ENCODE measurements around the gene CLDN8. TPM values are rescaled to one million over a fixed set of nuclear protein-coding genes. Genes with fewer than 3 reads are reported as not detected.

CLDN8 gene
- total RNA-seq, 2 donors from 2014 or later: not detected

DNA sequence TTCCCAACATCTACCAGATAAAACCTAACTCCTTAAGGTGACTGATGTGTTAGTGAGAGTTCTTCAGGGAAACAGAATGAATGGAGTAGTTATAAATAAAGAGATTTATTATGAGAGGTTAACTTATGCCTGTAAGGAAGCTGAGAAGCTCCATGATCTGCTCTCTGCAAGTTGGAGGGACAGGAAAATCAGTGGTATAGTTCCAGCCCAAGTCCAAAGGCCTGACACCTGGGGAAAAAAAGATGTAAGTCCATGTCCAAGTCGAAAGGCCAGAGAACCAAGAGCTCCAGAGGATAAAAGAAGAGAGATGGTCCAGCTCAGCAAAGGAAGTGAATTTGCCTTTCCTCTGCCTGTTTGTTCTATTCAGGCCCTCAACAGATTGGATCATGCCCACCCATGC, 39.8 kb upstream of the CLDN8 start:
- no peak overlapping the region for H3K4me3 Mint-ChIP-seq
- TF ChIP-seq, protein P1, sequence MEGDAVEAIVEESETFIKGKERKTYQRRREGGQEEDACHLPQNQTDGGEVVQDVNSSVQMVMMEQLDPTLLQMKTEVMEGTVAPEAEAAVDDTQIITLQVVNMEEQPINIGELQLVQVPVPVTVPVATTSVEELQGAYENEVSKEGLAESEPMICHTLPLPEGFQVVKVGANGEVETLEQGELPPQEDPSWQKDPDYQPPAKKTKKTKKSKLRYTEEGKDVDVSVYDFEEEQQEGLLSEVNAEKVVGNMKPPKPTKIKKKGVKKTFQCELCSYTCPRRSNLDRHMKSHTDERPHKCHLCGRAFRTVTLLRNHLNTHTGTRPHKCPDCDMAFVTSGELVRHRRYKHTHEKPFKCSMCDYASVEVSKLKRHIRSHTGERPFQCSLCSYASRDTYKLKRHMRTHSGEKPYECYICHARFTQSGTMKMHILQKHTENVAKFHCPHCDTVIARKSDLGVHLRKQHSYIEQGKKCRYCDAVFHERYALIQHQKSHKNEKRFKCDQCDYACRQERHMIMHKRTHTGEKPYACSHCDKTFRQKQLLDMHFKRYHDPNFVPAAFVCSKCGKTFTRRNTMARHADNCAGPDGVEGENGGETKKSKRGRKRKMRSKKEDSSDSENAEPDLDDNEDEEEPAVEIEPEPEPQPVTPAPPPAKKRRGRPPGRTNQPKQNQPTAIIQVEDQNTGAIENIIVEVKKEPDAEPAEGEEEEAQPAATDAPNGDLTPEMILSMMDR (conservative IDR thresholded peaks at IDR 0.05): no peak
- H3K27me3 ChIP-seq (ENCODE audit: control insufficient read depth, insufficient read depth, low read length, poor library complexity, severe bottlenecking): no peaks in the 10 kb centered on the region
- DNase-seq: no peak
- H3K4me1 Mint-ChIP-seq: peaks cover 24% of the 10 kb centered on the region
- H3K9me3 Mint-ChIP-seq: no peaks in the 10 kb centered on the region
- H3K27ac Mint-ChIP-seq: no peak overlapping the region
- no peak overlapping the region for H3K4me3 ChIP-seq (ENCODE audit: low read length)
- no peak overlapping the region for H3K9ac ChIP-seq (ENCODE audit: extremely low read depth, low read length, poor library complexity, severe bottlenecking)
- H3K27ac ChIP-seq (ENCODE audit: low read depth, low read length): no peak overlapping the region
- WGBS, 2 experiments (ENCODE audit: insufficient coverage in 1 of 2, insufficient read length in 1 of 2): 97 to 100% methylated on average over 1 of the region's 1 CpG
- no peaks in the 10 kb centered on the region for H3K36me3 Mint-ChIP-seq (ENCODE audit: low read depth)
- peaks cover 2% of the 10 kb centered on the region for H3K4me1 ChIP-seq (ENCODE audit: control insufficient read depth, insufficient read depth, low read length)
- H3K9me3 ChIP-seq (ENCODE audit: control insufficient read depth, low read length): peaks cover 9% of the 10 kb centered on the region
- no peaks in the 10 kb centered on the region for H3K36me3 ChIP-seq (ENCODE audit: control insufficient read depth, insufficient read depth, low read length)
- no peaks in the 10 kb centered on the region for H3K27me3 Mint-ChIP-seq (ENCODE audit: insufficient read depth)

DNA sequence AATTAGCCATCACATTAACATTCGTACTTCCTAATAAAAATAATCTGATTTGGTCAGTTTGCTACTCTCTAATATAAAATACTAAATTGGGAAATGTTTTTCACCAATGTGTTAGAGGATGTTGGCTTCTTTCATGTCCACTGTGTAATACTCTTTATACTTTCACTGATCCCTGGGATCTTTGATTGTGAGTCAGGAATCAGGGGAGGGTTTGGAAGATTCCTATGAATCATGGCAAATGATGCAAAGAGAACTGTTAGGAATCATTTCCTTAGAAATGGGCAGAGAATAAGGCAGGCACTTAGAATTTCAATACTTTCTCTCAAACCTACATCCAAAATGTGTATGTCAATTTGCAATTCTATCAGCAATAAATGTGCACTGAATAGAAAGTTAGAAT, 35.9 kb upstream of the CLDN8 start:
- H3K4me1 ChIP-seq (ENCODE audit: control insufficient read depth, insufficient read depth, low read length): no peaks in the 10 kb centered on the region
- no peaks in the 10 kb centered on the region for H3K9me3 Mint-ChIP-seq
- H3K4me3 Mint-ChIP-seq: no peak overlapping the region
- peaks cover 9% of the 10 kb centered on the region for H3K9me3 ChIP-seq (ENCODE audit: control insufficient read depth, low read length)
- H3K4me1 Mint-ChIP-seq: peaks cover 8% of the 10 kb centered on the region
- H3K4me3 ChIP-seq (ENCODE audit: low read length): no peak overlapping the region
- H3K9ac ChIP-seq (ENCODE audit: extremely low read depth, low read length, poor library complexity, severe bottlenecking): no peak overlapping the region
- no peak overlapping the region for H3K27ac ChIP-seq (ENCODE audit: low read depth, low read length)
- no peaks in the 10 kb centered on the region for H3K36me3 ChIP-seq (ENCODE audit: control insufficient read depth, insufficient read depth, low read length)
- TF ChIP-seq, protein P1 (conservative IDR thresholded peaks at IDR 0.05): no peak
- no peak overlapping the region for H3K27ac Mint-ChIP-seq
- no peaks in the 10 kb centered on the region for H3K27me3 ChIP-seq (ENCODE audit: control insufficient read depth, insufficient read depth, low read length, poor library complexity, severe bottlenecking)
- no peaks in the 10 kb centered on the region for H3K27me3 Mint-ChIP-seq (ENCODE audit: insufficient read depth)
- WGBS, 2 experiments (ENCODE audit: insufficient coverage in 1 of 2, insufficient read length in 1 of 2): no CpG with 5 or more reads among the region's 1 CpG
- no peak for DNase-seq
- H3K36me3 Mint-ChIP-seq (ENCODE audit: low read depth): no peaks in the 10 kb centered on the region

DNA sequence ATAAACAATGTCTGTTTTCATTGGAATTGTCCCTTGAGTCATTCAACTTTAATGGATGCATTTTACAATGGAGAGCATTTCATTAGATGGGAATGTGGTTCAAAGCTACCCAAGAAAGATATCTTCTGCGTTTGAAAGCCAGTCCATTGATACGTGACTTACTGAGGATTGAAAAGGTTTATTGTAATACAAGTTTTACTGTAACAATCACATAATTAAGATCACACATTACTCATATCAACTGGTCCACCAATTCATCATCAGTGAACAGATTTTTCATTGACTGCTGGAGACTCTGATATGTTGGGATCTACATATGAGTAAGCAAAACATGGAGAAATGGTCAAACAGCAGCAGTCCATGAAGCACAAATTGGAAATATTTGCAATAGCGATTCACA, 34.0 kb upstream of the CLDN8 start:
- Histone ChIP-seq H3K4me3 (ENCODE audit: low read length) (no peak overlapping the region), H3K9ac (ENCODE audit: extremely low read depth, low read length, poor library complexity, severe bottlenecking) (no peak overlapping the region), H3K36me3 (ENCODE audit: control insufficient read depth, insufficient read depth, low read length) (no peaks in the 10 kb centered on the region), H3K9me3 (ENCODE audit: control insufficient read depth, low read length) (peaks cover 9% of the 10 kb centered on the region), H3K4me1 (ENCODE audit: control insufficient read depth, insufficient read depth, low read length) (no peaks in the 10 kb centered on the region), H3K27ac (ENCODE audit: low read depth, low read length) (no peak overlapping the region), H3K27me3 (ENCODE audit: control insufficient read depth, insufficient read depth, low read length, poor library complexity, severe bottlenecking) (no peaks in the 10 kb centered on the region)
- Mint-ChIP-seq H3K9me3 (no peaks in the 10 kb centered on the region), H3K27ac (no peak overlapping the region), H3K36me3 (ENCODE audit: low read depth) (no peaks in the 10 kb centered on the region), H3K4me3 (no peak overlapping the region), H3K27me3 (ENCODE audit: insufficient read depth) (no peaks in the 10 kb centered on the region), H3K4me1 (peaks cover 4% of the 10 kb centered on the region)
- no peak for DNase-seq
- TF ChIP-seq, protein P1 (conservative IDR thresholded peaks at IDR 0.05): no peak
- WGBS, 2 experiments (ENCODE audit: insufficient coverage in 1 of 2, insufficient read length in 1 of 2): 61 to 80% methylated on average over 1 to 3 of the region's 3 CpGs

Data from endodermal cell (in vitro differentiated cells).